Liver (tissue), 3 donors: ENCODE results near the gene CYP11A1.

ENCODE experiments used
- ATF3 ChIP-seq: IDR thresholded peaks from 2 replicates; pipeline ENCODE4 v1.6.1; 2016; ENCODE audit warnings: antibody characterized with exemption
- CTCF ChIP-seq: fragments of 150-350 bp; IDR thresholded peaks from 2 replicates; pipeline ENCODE4 v1.5.1; 2017; ENCODE audit warnings: improper control_type of control experiment, low read depth, low read length; ENCODE audit not compliant: missing input control
- GABPA ChIP-seq, 2 donors: IDR thresholded peaks in 1 of 2; conservative IDR thresholded peaks in 1 of 2; 2 replicates each; pipeline ENCODE4 v1.6.1; 2016; ENCODE audit warnings: antibody characterized with exemption in 2 of 2, mild to moderate bottlenecking in 1 of 2, moderate library complexity in 1 of 2
- HNF4A ChIP-seq, 2 donors: conservative IDR thresholded peaks; 2 replicates each; pipeline ENCODE4 v1.6.1; 2016; ENCODE audit warnings: antibody characterized with exemption in 2 of 2, mild to moderate bottlenecking in 2 of 2
- MAX ChIP-seq: IDR thresholded peaks from 2 replicates; pipeline ENCODE4 v1.6.1; 2016; ENCODE audit warnings: antibody characterized with exemption
- RAD21 ChIP-seq, 2 donors: IDR thresholded peaks; 2 replicates each; pipeline ENCODE4 v1.6.1; 2016; ENCODE audit warnings: antibody characterized with exemption in 2 of 2, mild to moderate bottlenecking in 2 of 2
- REST ChIP-seq: IDR thresholded peaks from 2 replicates; pipeline ENCODE4 v1.6.1; 2016; ENCODE audit warnings: antibody characterized with exemption, mild to moderate bottlenecking
- YY1 ChIP-seq: IDR thresholded peaks from 2 replicates; pipeline ENCODE4 v1.6.1; 2016; ENCODE audit warnings: antibody characterized with exemption, mild to moderate bottlenecking
- donor health status: healthy.
- donor health status: healthy.

- TF ChIP-seq CTCF (no peak), MAX (no peak), HNF4A (conservative IDR thresholded peaks at IDR 0.05) (no peak), YY1 (no peak), GABPA (IDR thresholded peaks at IDR 0.05 in 1 of 2, conservative IDR thresholded peaks at IDR 0.05 in 1 of 2) (no peak), REST (no peak), ATF3 (no peak), RAD21 (IDR thresholded peaks at IDR 0.05) (no peak)
These were observed 3.0 kb upstream of the CYP11A1 start for GRCh38 chr15:74370471-74370870.
